NCI-H82 treated with DMSO at 0.1 percent for 48 hours (cell line): Measurements from ENCODE around the gene SUMF1.
"Not testable (repeated sequence)": the region's sequence is repeated elsewhere in the genome, so short reads cannot be mapped to it uniquely, and the experiment has no call there.

Source experiments
- DNase-seq: peaks from one replicate; lab custom pipeline; 2025; ENCODE audit not compliant: unreplicated experiment; lab: John Stamatoyannopoulos, UW

Gene SUMF1

GRCh38 chr3:4340411-4341335 lies 126.4 kb downstream of the SUMF1 start:
- DNase-seq = no peak

- DNase-seq = no peak
These were observed 127.0 kb downstream of the SUMF1 start for GRCh38 chr3:4340077-4340410.

GRCh38 chr3:4338751-4339150 lies 128.3 kb downstream of the SUMF1 start:
- DNase-seq = no peak

- no peak for DNase-seq
These were observed 130.1 kb downstream of the SUMF1 start for GRCh38 chr3:4336850-4337546.

GRCh38 chr3:4335840-4336562 lies 131.1 kb downstream of the SUMF1 start:
- no peak for DNase-seq

GRCh38 chr3:4334548-4334947 lies 132.5 kb downstream of the SUMF1 start:
- no peak for DNase-seq

- no peak for DNase-seq
These were observed 134.1 kb downstream of the SUMF1 start for GRCh38 chr3:4332991-4333390.

GRCh38 chr3:4332574-4332973 lies 134.5 kb downstream of the SUMF1 start:
- no peak for DNase-seq

- no peak for DNase-seq
These were observed 135.0 kb downstream of the SUMF1 start for GRCh38 chr3:4332111-4332510.

- DNase-seq = not testable (repeated sequence)
These were observed 137.3 kb downstream of the SUMF1 start for GRCh38 chr3:4329806-4330205.

GRCh38 chr3:4326868-4327267 lies 140.2 kb downstream of the SUMF1 start:
- DNase-seq = no peak

- no peak for DNase-seq
These were observed 143.6 kb downstream of the SUMF1 start for GRCh38 chr3:4323246-4324027.

GRCh38 chr3:4322635-4323034 lies 144.4 kb downstream of the SUMF1 start:
- no peak for DNase-seq

- no peak for DNase-seq
These were observed 145.3 kb downstream of the SUMF1 start for GRCh38 chr3:4321732-4322131.

- no peak for DNase-seq
These were observed 146.8 kb downstream of the SUMF1 start for GRCh38 chr3:4320096-4320911.

GRCh38 chr3:4314688-4315087 lies 152.4 kb downstream of the SUMF1 start:
- DNase-seq = no peak

GRCh38 chr3:4313606-4314293 lies 153.3 kb downstream of the SUMF1 start:
- DNase-seq = no peak

GRCh38 chr3:4311496-4311895 lies 155.6 kb downstream of the SUMF1 start:
- no peak for DNase-seq
